A549 (cell line): ENCODE results near the gene GZF1. TPM values are rescaled to one million over a fixed set of nuclear protein-coding genes. Genes with fewer than 3 reads are reported as not detected.

ENCODE experiments used
- ATAC-seq, 2 experiments: fragments of 200-7000 bp in 1 of 2; fragments of >200 bp in 1 of 2; cut with Nextera tagmentation in 1 of 2; cut with Tn5 transposase in 1 of 2; 3 replicates each; pipeline versions ENCODE4 v1.8.0 to v1.9.1; 2018 to 2020; ENCODE audit warnings: mild to moderate bottlenecking in 1 of 2, moderate library complexity in 1 of 2
- CTCF ChIA-PET: fragments of 300-600 bp; sonication (Branson Sonifier 250); formaldehyde crosslinking; extraction: SDS; loops from one replicate; lab custom pipeline; 2021; ENCODE audit warnings: antibody characterized with exemption, inconsistent platforms; lab: Yijun Ruan, JAX
- POLR2A ChIA-PET: fragments of 350-600 bp; formaldehyde crosslinking; extraction: SDS; loops from one replicate; lab custom pipeline; 2021; ENCODE audit warnings: antibody characterized with exemption, inconsistent platforms; lab: Yijun Ruan, JAX
- DNase-seq, 2 experiments: peaks; one replicate each; pipeline versions ENCODE4 v3.0.0 to v3.0.0-alpha.2; 2011 to 2016; ENCODE audit warnings: low read depth in 1 of 2, low spot score in 1 of 2
- FAIRE-seq: peaks from 2 replicates; lab custom pipeline; 2011; peaks lifted over from hg19 to GRCh38; lab: Jason Lieb, UNC
- H3K27ac ChIP-seq, 2 experiments: fragments of >200 bp; sonication (Bioruptor Twin); formaldehyde crosslinking; 3 replicates each; pipeline ENCODE4 v1.5.1; 2016 to 2017
- H3K4me1 ChIP-seq: fragments of >200 bp; sonication (Bioruptor Twin); formaldehyde crosslinking; 3 replicates; pipeline ENCODE4 v1.6.1; 2016
- H3K4me2 ChIP-seq: fragments of >200 bp; sonication (Bioruptor Twin); formaldehyde crosslinking; 3 replicates; pipeline ENCODE4 v1.6.1; 2016
- H3K4me3 ChIP-seq: fragments of >200 bp; sonication (Bioruptor Twin); formaldehyde crosslinking; 3 replicates; pipeline ENCODE4 v1.5.1; 2016
- H3K9me3 ChIP-seq: fragments of >200 bp; sonication (Bioruptor Twin); formaldehyde crosslinking; 3 replicates; pipeline ENCODE4 v1.6.1; 2016
- CHD2 ChIP-seq: fragments of 150-350 bp; IDR thresholded peaks from 2 replicates; pipeline ENCODE4 v1.6.1; 2014; ENCODE audit warnings: low read length; ENCODE audit not compliant: partially characterized antibody
- EHF ChIP-seq: fragments of 250-450 bp; sonication (Bioruptor Pico); IDR thresholded peaks from 2 replicates; pipeline ENCODE4 v1.5.0; 2020; ENCODE audit warnings: mild to moderate bottlenecking
- EP300 ChIP-seq, 2 experiments: fragments of >200 bp; sonication (Bioruptor Twin); formaldehyde crosslinking; IDR thresholded peaks; 2 replicates in 1 of 2; 3 replicates in 1 of 2; pipeline ENCODE4 v1.6.1; 2016 to 2017
- ESRRA ChIP-seq: fragments of 150-350 bp; IDR thresholded peaks from 2 replicates; pipeline ENCODE4 v1.6.1; 2014; ENCODE audit warnings: mild to moderate bottlenecking, low read length, borderline replicate concordance
- FOSB ChIP-seq: fragments of 250-450 bp; sonication (Bioruptor Pico); IDR thresholded peaks from 2 replicates; pipeline ENCODE4 v1.5.0; 2020; ENCODE audit warnings: mild to moderate bottlenecking, moderate library complexity
- FOSL2 ChIP-seq, 2 experiments: fragments of 450-650 bp in 1 of 2; fragments of >200 bp in 1 of 2; sonication (Bioruptor Twin) in 1 of 2; formaldehyde crosslinking; IDR thresholded peaks; 2 replicates each; pipeline versions ENCODE4 v1.5.0 to v1.6.1; 2016 to 2020; ENCODE audit warnings: mild to moderate bottlenecking in 1 of 2, moderate library complexity in 1 of 2
- FOXS1 ChIP-seq: fragments of 250-450 bp; sonication (Bioruptor Pico); IDR thresholded peaks from 2 replicates; pipeline ENCODE4 v1.5.0; 2020; ENCODE audit warnings: mild to moderate bottlenecking, moderate library complexity
- HDAC2 ChIP-seq: fragments of 200-600 bp; sonication (generic); IDR thresholded peaks from 2 replicates; pipeline ENCODE4 v1.6.1; 2016
- HOXA7 ChIP-seq: fragments of 250-450 bp; sonication (Bioruptor Pico); IDR thresholded peaks from 2 replicates; pipeline ENCODE4 v1.5.0; 2020; ENCODE audit warnings: mild to moderate bottlenecking, moderate library complexity
- HOXB5 ChIP-seq: fragments of 250-450 bp; sonication (Bioruptor Pico); IDR thresholded peaks from 2 replicates; pipeline ENCODE4 v1.5.0; 2020; ENCODE audit warnings: mild to moderate bottlenecking, moderate library complexity
- KDM5A ChIP-seq: fragments of 200-600 bp; sonication (generic); IDR thresholded peaks from 2 replicates; pipeline ENCODE4 v1.6.1; 2016; ENCODE audit warnings: antibody characterized with exemption, mild to moderate bottlenecking
- MAZ ChIP-seq: fragments of 150-350 bp; IDR thresholded peaks from 2 replicates; pipeline ENCODE4 v1.6.1; 2014; ENCODE audit warnings: antibody characterized with exemption, low read depth, low read length, borderline replicate concordance
- MYC ChIP-seq: IDR thresholded peaks from 2 replicates; pipeline ENCODE4 v1.6.1; 2012; ENCODE audit warnings: mild to moderate bottlenecking, inconsistent platforms, low read length, improper control_type of control experiment, borderline replicate concordance
- NFE2L2 ChIP-seq: fragments of 150-350 bp; conservative IDR thresholded peaks from 2 replicates; pipeline ENCODE4 v1.6.1; 2014; ENCODE audit warnings: low read length
- POLR2A ChIP-seq: IDR thresholded peaks from 2 replicates; pipeline ENCODE4 v1.6.1; 2012; ENCODE audit warnings: mild to moderate bottlenecking, low read length
- RARB ChIP-seq: fragments of 250-450 bp; sonication (Bioruptor Pico); IDR thresholded peaks from 2 replicates; pipeline ENCODE4 v1.8.0; 2021; ENCODE audit warnings: mild to moderate bottlenecking, moderate library complexity
- RNF2 ChIP-seq: fragments of 200-600 bp; sonication (generic); IDR thresholded peaks from 2 replicates; pipeline ENCODE4 v1.6.1; 2016; ENCODE audit warnings: low read depth, mild to moderate bottlenecking, antibody characterized with exemption, moderate library complexity, borderline replicate concordance
- SREBF2 ChIP-seq: fragments of 450-650 bp; IDR thresholded peaks from 2 replicates; pipeline ENCODE4 v1.6.1; 2014; ENCODE audit warnings: mild to moderate bottlenecking, moderate library complexity
- TFCP2L1 ChIP-seq: fragments of 250-450 bp; sonication (Bioruptor Pico); IDR thresholded peaks from 2 replicates; pipeline ENCODE4 v1.5.0; 2021; ENCODE audit warnings: mild to moderate bottlenecking
- TP53 ChIP-seq: fragments of 250-450 bp; sonication (Bioruptor Pico); IDR thresholded peaks from 2 replicates; pipeline ENCODE4 v1.5.0; 2021; ENCODE audit warnings: mild to moderate bottlenecking, moderate library complexity
- ZNF302 ChIP-seq: fragments of 250-450 bp; sonication (Bioruptor Pico); IDR thresholded peaks from 2 replicates; pipeline ENCODE4 v1.9.0; 2021; ENCODE audit warnings: inconsistent platforms, mild to moderate bottlenecking, moderate library complexity
- ZSCAN20 ChIP-seq: fragments of 250-450 bp; sonication (Bioruptor Pico); IDR thresholded peaks from 2 replicates; pipeline ENCODE4 v1.8.0; 2022; ENCODE audit warnings: mild to moderate bottlenecking, moderate library complexity
- WGBS: methylation state at CpG from one replicate; pipeline ENCODE4 v1.1.6; 2017; ENCODE audit errors: missing lambda C conversion rate; 5-methylcytosine and 5-hydroxymethylcytosine counted together
- polyA plus RNA-seq, 4 experiments: library from polyadenylated mRNA; depleted of rRNA in 3 of 4; stranded (reverse); fragments of >200 nt; fragmentation: RNase III in 1 of 4; extraction: RNeasy Plus Mini Kit Qiagen cat#74134 plus additional on column Dnase treatment in 1 of 4; gene quantifications; 2 replicates in 3 of 4; 3 replicates in 1 of 4; pipeline ENCODE4 v1.2.3, GENCODE V29; 2011 to 2017
- TF ChIP-seq, protein P1 (sequence below): fragments of 250-450 bp; sonication (Bioruptor Pico); IDR thresholded peaks from 2 replicates; pipeline ENCODE4 v1.5.0; 2020; ENCODE audit warnings: low read depth, mild to moderate bottlenecking, moderate library complexity
- TF ChIP-seq, protein P2 (sequence below): fragments of 250-450 bp; sonication (Bioruptor Pico); IDR thresholded peaks from 2 replicates; pipeline ENCODE4 v1.5.0; 2021; ENCODE audit warnings: mild to moderate bottlenecking, moderate library complexity, borderline replicate concordance
- TF ChIP-seq, protein P3 (sequence below): fragments of >200 bp; sonication (Bioruptor Twin); formaldehyde crosslinking; IDR thresholded peaks from 3 replicates; pipeline ENCODE4 v1.6.1; 2016
- TF ChIP-seq, protein P4 (sequence below): IDR thresholded peaks from 2 replicates; pipeline ENCODE4 v1.6.1; 2012
- TF ChIP-seq, protein P5 (sequence below): fragments of >200 bp; sonication (Bioruptor Twin); formaldehyde crosslinking; IDR thresholded peaks from 2 replicates; pipeline ENCODE4 v1.6.1; 2016

Gene GZF1
- polyA plus RNA-seq, 2 of the 4 experiments (the other 2 are of a cell fraction) = 13.2 to 24.7 TPM

DNA sequence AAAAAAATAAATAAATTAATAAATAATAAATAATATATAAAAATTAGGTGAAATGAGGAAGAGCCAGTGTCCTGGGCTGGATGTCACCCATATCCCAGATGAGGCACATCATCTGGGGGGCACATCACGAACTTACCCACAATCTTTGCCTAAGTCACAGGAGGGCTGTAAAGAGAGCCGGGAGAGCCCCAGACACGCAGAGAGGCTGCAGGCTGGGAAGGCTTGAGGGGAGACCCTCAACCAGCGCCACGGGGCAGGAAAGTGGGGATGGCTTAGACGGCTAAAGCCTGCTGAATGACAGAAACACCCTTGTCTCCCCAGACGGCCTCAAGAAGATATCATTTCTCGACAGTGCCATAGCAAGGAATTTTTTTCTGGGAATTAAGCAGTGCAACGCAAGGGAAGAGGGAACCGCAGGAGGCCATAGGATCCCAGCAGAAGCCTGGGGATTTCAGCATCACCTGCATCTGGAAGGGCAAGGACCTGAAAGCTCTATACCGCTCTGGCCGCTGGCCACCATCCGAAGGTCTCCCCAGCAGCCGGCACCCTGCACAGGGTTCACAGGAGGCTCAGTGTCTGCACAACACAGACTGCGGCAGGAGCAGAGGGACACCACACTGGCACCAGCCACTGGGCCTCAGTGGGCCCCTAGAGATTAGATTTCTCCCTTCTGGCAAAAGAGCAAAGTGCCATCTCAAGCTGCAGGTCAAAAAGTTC is 34.2 kb upstream of the GZF1 start:
- ChIA-PET POLR2A (no interaction called here), CTCF (interaction anchor here (1.1 to 8.5 kb wide), 4 partner anchors 11 to 636 kb away, joined by 3 to 76 read pairs (median 8); no protein-coding TSS in a partner anchor)
- Histone ChIP-seq H3K4me2 (no peak overlapping the region), H3K27ac (no peak overlapping the region), H3K4me1 (no peaks in the 10 kb centered on the region), H3K9me3 (no peaks in the 10 kb centered on the region), H3K4me3 (no peak overlapping the region)
- TF ChIP-seq, protein P1, sequence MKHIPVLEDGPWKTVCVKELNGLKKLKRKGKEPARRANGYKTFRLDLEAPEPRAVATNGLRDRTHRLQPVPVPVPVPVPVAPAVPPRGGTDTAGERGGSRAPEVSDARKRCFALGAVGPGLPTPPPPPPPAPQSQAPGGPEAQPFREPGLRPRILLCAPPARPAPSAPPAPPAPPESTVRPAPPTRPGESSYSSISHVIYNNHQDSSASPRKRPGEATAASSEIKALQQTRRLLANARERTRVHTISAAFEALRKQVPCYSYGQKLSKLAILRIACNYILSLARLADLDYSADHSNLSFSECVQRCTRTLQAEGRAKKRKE (CRISPR knock-in tag) = no peak
- TF ChIP-seq FOXS1 = no peak
- TF ChIP-seq, protein P2, sequence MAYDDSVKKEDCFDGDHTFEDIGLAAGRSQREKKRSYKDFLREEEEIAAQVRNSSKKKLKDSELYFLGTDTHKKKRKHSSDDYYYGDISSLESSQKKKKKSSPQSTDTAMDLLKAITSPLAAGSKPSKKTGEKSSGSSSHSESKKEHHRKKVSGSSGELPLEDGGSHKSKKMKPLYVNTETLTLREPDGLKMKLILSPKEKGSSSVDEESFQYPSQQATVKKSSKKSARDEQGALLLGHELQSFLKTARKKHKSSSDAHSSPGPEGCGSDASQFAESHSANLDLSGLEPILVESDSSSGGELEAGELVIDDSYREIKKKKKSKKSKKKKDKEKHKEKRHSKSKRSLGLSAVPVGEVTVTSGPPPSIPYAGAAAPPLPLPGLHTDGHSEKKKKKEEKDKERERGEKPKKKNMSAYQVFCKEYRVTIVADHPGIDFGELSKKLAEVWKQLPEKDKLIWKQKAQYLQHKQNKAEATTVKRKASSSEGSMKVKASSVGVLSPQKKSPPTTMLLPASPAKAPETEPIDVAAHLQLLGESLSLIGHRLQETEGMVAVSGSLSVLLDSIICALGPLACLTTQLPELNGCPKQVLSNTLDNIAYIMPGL (CRISPR knock-in tag) = no peak
- TF ChIP-seq, protein P3, sequence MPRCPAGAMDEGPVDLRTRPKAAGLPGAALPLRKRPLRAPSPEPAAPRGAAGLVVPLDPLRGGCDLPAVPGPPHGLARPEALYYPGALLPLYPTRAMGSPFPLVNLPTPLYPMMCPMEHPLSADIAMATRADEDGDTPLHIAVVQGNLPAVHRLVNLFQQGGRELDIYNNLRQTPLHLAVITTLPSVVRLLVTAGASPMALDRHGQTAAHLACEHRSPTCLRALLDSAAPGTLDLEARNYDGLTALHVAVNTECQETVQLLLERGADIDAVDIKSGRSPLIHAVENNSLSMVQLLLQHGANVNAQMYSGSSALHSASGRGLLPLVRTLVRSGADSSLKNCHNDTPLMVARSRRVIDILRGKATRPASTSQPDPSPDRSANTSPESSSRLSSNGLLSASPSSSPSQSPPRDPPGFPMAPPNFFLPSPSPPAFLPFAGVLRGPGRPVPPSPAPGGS = no peak
- TF ChIP-seq ESRRA = no peak
- no peak for TF ChIP-seq HDAC2
- no peak for TF ChIP-seq KDM5A
- no peak for TF ChIP-seq TFCP2L1 (CRISPR knock-in tag)
- TF ChIP-seq SREBF2 = no peak
- TF ChIP-seq, protein P4, sequence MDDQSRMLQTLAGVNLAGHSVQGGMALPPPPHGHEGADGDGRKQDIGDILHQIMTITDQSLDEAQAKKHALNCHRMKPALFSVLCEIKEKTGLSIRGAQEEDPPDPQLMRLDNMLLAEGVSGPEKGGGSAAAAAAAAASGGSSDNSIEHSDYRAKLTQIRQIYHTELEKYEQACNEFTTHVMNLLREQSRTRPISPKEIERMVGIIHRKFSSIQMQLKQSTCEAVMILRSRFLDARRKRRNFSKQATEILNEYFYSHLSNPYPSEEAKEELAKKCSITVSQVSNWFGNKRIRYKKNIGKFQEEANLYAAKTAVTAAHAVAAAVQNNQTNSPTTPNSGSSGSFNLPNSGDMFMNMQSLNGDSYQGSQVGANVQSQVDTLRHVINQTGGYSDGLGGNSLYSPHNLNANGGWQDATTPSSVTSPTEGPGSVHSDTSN = no peak
- no peak for TF ChIP-seq RNF2
- TF ChIP-seq RARB (CRISPR knock-in tag) = no peak
- TF ChIP-seq EHF (CRISPR knock-in tag) = no peak
- TF ChIP-seq CHD2 = no peak
- TF ChIP-seq ZSCAN20 (CRISPR knock-in tag) = no peak
- no peak for TF ChIP-seq FOSB (CRISPR knock-in tag)
- ATAC-seq = no peak
- WGBS = 61% methylated on average over 15 of the region's 15 CpGs
- no peak for DNase-seq
- no peak for FAIRE-seq

DNA sequence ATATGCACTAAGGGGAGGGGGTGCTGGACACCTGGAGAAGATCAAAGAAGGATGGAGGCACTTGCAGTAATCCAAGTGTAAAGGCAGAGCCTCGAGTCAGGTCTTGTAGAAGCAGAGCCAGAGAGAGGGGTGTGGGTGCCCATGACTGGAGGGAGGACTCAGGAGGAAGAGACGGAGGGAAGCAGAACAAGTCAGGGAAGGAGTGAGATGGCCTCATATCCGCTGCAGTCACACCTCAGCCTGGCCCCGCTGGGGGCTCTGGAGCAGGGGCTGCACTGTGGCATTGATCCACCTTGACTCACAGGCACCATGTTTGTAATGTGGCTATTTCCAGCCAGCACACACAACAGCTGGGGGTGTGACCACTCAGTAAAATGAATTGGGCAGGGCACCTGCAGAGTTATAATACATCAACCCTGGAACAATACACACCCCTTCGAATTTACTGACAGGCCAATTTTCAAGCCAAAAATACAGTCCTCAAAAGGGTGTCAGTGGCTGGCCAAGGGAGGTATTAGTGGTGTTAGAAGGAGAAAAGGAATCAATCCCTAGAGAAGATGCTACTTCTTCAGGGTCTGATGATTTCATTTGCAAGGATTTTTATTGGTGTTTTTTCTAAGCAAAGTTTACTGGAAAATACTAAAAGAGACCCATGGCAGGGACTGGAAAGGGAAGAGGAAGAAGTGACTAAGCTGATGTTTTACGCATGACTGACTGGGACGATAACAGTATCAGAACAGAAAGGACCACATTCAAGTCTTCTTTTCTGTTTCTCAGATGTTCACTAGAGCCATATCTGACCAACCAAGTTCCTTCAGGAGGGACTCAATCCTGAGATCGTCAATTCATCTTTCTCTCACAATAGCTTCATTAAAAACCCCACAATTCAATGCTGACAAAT is 30.3 kb upstream of the GZF1 start:
- Histone ChIP-seq H3K27ac (no peak overlapping the region), H3K4me3 (no peak overlapping the region), H3K4me2 (no peak overlapping the region), H3K4me1 (no peaks in the 10 kb centered on the region), H3K9me3 (no peaks in the 10 kb centered on the region)
- DNase-seq (no peak), FAIRE-seq (no peak), ATAC-seq (no peak)
- CTCF ChIA-PET = interaction anchor here (0.7 to 4.3 kb wide), 5 partner anchors 9 to 640 kb away, joined by 3 to 35 read pairs (median 4); no protein-coding TSS in a partner anchor
- POLR2A ChIA-PET = interaction anchor here (1.5 kb wide), 1 partner anchor 18 kb away, joined by 7 read pairs; the partner anchor contains the start of gene NXT1
- WGBS = 29% methylated on average over 8 of the region's 8 CpGs
- TF ChIP-seq HOXB5 (CRISPR knock-in tag) = no peak
- no peak for TF ChIP-seq MAZ
- TF ChIP-seq, protein P2 (CRISPR knock-in tag) = no peak
- TF ChIP-seq HOXA7 (CRISPR knock-in tag) = no peak
- TF ChIP-seq FOSL2 (IDR thresholded peaks at IDR 0.05) = no peak
- no peak for TF ChIP-seq FOSL2 (CRISPR knock-in tag; IDR thresholded peaks at IDR 0.05)
- no peak for TF ChIP-seq POLR2A
- no peak for TF ChIP-seq MYC
- no peak for TF ChIP-seq ZNF302 (CRISPR knock-in tag)
- TF ChIP-seq TP53 (CRISPR knock-in tag) = no peak
- TF ChIP-seq RNF2 = no peak
- TF ChIP-seq, protein P5, sequence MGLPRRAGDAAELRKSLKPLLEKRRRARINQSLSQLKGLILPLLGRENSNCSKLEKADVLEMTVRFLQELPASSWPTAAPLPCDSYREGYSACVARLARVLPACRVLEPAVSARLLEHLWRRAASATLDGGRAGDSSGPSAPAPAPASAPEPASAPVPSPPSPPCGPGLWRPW = no peak
- no peak for TF ChIP-seq NFE2L2
- no peak for TF ChIP-seq EP300 (IDR thresholded peaks at IDR 0.05)
